SU-DHL-6 (cell line): ENCODE data around the gene POLR1A.

ENCODE experiments used
- H2AFZ ChIP-seq: fragments of 200-600 bp; sonication (generic); 2 replicates; pipeline ENCODE4 v1.6.1; 2014; ENCODE audit warnings: low read depth, mild to moderate bottlenecking, moderate library complexity, mixed read lengths, antibody characterized with exemption, low read length; ENCODE audit not compliant: severe bottlenecking
- H3F3A ChIP-seq: fragments of 200-600 bp; shearing (Covaris generic); 2 replicates; pipeline ENCODE4 v1.6.0; 2016; ENCODE audit warnings: antibody characterized with exemption, mild to moderate bottlenecking; ENCODE audit not compliant: insufficient read depth
- H3K27ac ChIP-seq: fragments of 200-600 bp; sonication (generic); 2 replicates; pipeline ENCODE4 v1.5.1; 2016; ENCODE audit warnings: low read depth, mild to moderate bottlenecking, low read length, moderate library complexity, mixed read lengths
- H3K27me3 ChIP-seq: fragments of 200-600 bp; sonication (generic), shearing (Covaris generic); 2 replicates; pipeline ENCODE4 v1.6.0; 2014; ENCODE audit warnings: mild to moderate bottlenecking, low read length
- H3K36me3 ChIP-seq: fragments of 200-600 bp; sonication (generic); 2 replicates; pipeline ENCODE4 v1.6.1; 2014; ENCODE audit warnings: mild to moderate bottlenecking, low read length, mixed read lengths
- H3K4me2 ChIP-seq: fragments of 300-600, 200-600 bp; shearing (Covaris generic), sonication (generic); 2 replicates; pipeline ENCODE4 v1.6.0; 2014; ENCODE audit warnings: low read length, low read depth, mild to moderate bottlenecking; ENCODE audit not compliant: poor library complexity, severe bottlenecking
- H3K4me3 ChIP-seq: fragments of 200-600 bp; sonication (generic); 2 replicates; pipeline ENCODE4 v1.5.1; 2014; ENCODE audit warnings: antibody characterized with exemption, low read length, mild to moderate bottlenecking, mixed read lengths; ENCODE audit not compliant: insufficient read depth, poor library complexity, severe bottlenecking
- H3K79me2 ChIP-seq: fragments of 200-600 bp; sonication (generic); 2 replicates; pipeline ENCODE4 v1.6.1; 2014; ENCODE audit warnings: mild to moderate bottlenecking, low read length, moderate library complexity; ENCODE audit not compliant: insufficient read depth
- H3K9ac ChIP-seq: fragments of 200-600 bp; sonication (generic); 2 replicates; pipeline ENCODE4 v1.7.0; 2014; ENCODE audit warnings: mild to moderate bottlenecking, low read length
- H3K9me2 ChIP-seq: fragments of 200-600 bp; sonication (generic); replicated peaks from 2 replicates; pipeline ENCODE4 v1.6.1; 2014; ENCODE audit warnings: low read length; ENCODE audit not compliant: insufficient read depth
- H3K9me3 ChIP-seq: fragments of 200-600 bp; sonication (generic); 2 replicates; pipeline ENCODE4 v1.6.1; 2014; ENCODE audit warnings: low read length, mixed read lengths; ENCODE audit not compliant: insufficient read depth
- H4K20me1 ChIP-seq: fragments of 200-600 bp; sonication (generic); 2 replicates; pipeline ENCODE4 v1.6.1; 2014; ENCODE audit warnings: low read depth, mild to moderate bottlenecking, antibody characterized with exemption, low read length, moderate library complexity, mixed read lengths
- CTCF ChIP-seq: fragments of 200-600 bp; sonication (generic); IDR thresholded peaks from one replicate; pipeline ENCODE4 v1.5.1; 2017; ENCODE audit warnings: antibody characterized with exemption, mild to moderate bottlenecking, low read length, moderate library complexity; ENCODE audit not compliant: insufficient read depth, poor library complexity, severe bottlenecking
- EZH2phosphoT487 ChIP-seq: fragments of 200-600 bp; sonication (generic), shearing (Covaris generic); conservative IDR thresholded peaks from 2 replicates; pipeline ENCODE4 v1.6.1; 2018; ENCODE audit warnings: mild to moderate bottlenecking, antibody characterized with exemption, low read length, moderate library complexity, mixed read lengths

POLR1A gene

GRCh38 chr2:86082756-86083155 lies 22.9 kb downstream of the POLR1A start:
- Histone ChIP-seq H3K9me3 (no peaks in the 10 kb centered on the region), H3K27ac (no peak overlapping the region), H2AFZ (no peak overlapping the region), H3K27me3 (no peaks in the 10 kb centered on the region), H3F3A (0 out of 2 replicates have a peak, but pooled peaks cover 4% of the 10 kb centered on the region), H4K20me1 (no peaks in the 10 kb centered on the region), H3K36me3 (peaks cover 17% of the 10 kb centered on the region), H3K79me2 (no peaks in the 10 kb centered on the region), H3K9ac (no peak overlapping the region), H3K4me3 (no peak overlapping the region), H3K4me2 (no peak overlapping the region), H3K9me2 (no peaks in the 10 kb centered on the region)
- TF ChIP-seq CTCF = no peak
- no peak for TF ChIP-seq EZH2phosphoT487

- H4K20me1 ChIP-seq = no peaks in the 10 kb centered on the region
- H3K9me3 ChIP-seq = no peaks in the 10 kb centered on the region
- no peaks in the 10 kb centered on the region for H3K9me2 ChIP-seq
- H2AFZ ChIP-seq = no peak overlapping the region
- no peak overlapping the region for H3K4me2 ChIP-seq
- H3K4me3 ChIP-seq = no peak overlapping the region
- TF ChIP-seq EZH2phosphoT487 = no peak
- TF ChIP-seq CTCF = no peak
- H3F3A ChIP-seq = 0 out of 2 replicates have a peak, but pooled peaks cover 4% of the 10 kb centered on the region
- H3K9ac ChIP-seq = no peak overlapping the region
- H3K79me2 ChIP-seq = no peaks in the 10 kb centered on the region
- no peaks in the 10 kb centered on the region for H3K27me3 ChIP-seq
- H3K36me3 ChIP-seq = peaks cover 12% of the 10 kb centered on the region
- no peak overlapping the region for H3K27ac ChIP-seq
These were observed 24.0 kb downstream of the POLR1A start for GRCh38 chr2:86081724-86082123.

DNA sequence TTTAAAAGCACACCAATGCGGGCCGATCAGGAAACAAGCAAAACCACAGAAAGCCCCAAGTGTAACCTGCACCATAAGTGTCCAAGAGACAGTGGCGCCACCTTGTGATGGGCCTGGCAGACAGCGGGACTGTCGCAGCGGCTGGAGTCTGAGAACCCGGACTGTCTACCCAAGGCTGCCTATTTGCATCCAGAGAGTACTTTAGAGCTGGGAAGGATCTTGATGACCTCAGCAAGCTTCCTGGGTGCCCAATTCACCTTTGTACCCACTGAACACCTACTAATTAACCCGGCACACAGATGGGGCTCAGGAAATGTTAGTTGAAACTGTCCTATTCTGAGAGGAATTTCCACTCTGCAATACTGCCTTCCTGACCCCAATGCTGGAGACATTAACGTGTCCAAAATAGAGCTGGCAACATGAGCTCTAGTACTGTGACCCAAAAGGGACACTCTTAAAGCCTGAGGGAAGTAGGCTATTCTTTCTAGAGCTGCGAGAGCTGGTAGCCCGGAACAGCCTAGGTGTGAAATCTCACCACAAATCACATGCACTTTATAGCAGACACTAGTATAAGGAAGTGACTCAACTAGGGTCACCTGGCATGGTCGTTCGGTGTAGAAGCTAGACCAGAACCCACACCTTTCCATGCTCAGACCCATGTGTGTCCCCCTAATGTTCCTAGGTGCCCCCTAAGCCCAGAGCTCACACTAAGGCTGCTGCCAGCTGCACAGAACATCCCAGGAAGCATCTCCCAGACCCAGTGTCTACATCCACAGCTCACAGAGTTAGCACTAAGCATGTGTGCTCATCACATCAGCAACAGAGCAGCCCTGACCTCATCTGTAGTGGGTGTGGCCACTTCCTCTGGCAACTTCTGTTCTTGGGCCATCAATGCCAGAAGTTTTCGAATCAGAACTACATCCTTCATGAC lies 25.4 kb downstream of the POLR1A start:
- Histone ChIP-seq H3K27ac (0 out of 2 replicates have a peak overlapping the region, but pooled peaks have one; percentile 15), H3K9me2 (no peaks in the 10 kb centered on the region)

More for the DNA sequence above, 25.4 kb downstream of the POLR1A start:
- no peaks in the 10 kb centered on the region for H3K79me2 ChIP-seq
- H2AFZ ChIP-seq = no peak overlapping the region
- TF ChIP-seq EZH2phosphoT487 (no peak), CTCF (peak; percentile 54)
- H3K4me3 ChIP-seq = no peak overlapping the region
- H3K9me3 ChIP-seq = no peaks in the 10 kb centered on the region
- H3K9ac ChIP-seq = no peak overlapping the region
- 0 out of 2 replicates have a peak, but pooled peaks cover 4% of the 10 kb centered on the region for H3F3A ChIP-seq
- no peaks in the 10 kb centered on the region for H4K20me1 ChIP-seq
- H3K27me3 ChIP-seq = no peaks in the 10 kb centered on the region
- H3K36me3 ChIP-seq = peaks cover 8% of the 10 kb centered on the region
- no peak overlapping the region for H3K4me2 ChIP-seq
